Sigmoid colon (tissue), 7 donors: ENCODE measurements around the gene CHI3L1. TPM values are rescaled to one million over a fixed set of nuclear protein-coding genes. Genes with fewer than 3 reads are reported as not detected.

Source experiments
- DNase-seq: peaks from one replicate; pipeline ENCODE4 v3.0.0-alpha.2; 2019
- H3K27ac ChIP-seq, 4 donors: fragments of 200-600 bp; sonication (generic); one replicate each; pipeline ENCODE4 v1.5.1; 2016 to 2019; ENCODE audit warnings: mild to moderate bottlenecking in 1 of 4
- H3K27me3 ChIP-seq, 3 donors: fragments of 200-600 bp; sonication (generic); one replicate each; pipeline ENCODE4 v1.5.1; 2019; ENCODE audit warnings: mild to moderate bottlenecking in 1 of 3
- H3K36me3 ChIP-seq, 4 donors: fragments of 200-600 bp; sonication (generic); one replicate each; pipeline ENCODE4 v1.5.1; 2016 to 2019
- H3K4me1 ChIP-seq, 4 donors: fragments of 200-600 bp; sonication (generic); one replicate each; pipeline ENCODE4 v1.5.1; 2017 to 2019
- H3K4me3 ChIP-seq, 4 donors: fragments of 200-600 bp; sonication (generic); one replicate each; pipeline ENCODE4 v1.5.1; 2017 to 2019; ENCODE audit warnings: mild to moderate bottlenecking in 2 of 4, moderate library complexity in 1 of 4
- H3K9me3 ChIP-seq, 4 donors: fragments of 200-600 bp in 3 of 4; sonication (generic) in 3 of 4; one replicate each; pipeline versions ENCODE4 v1.5.1 to v1.6.1; 2013 to 2019
- CTCF ChIP-seq, 4 experiments: fragments of 450-650 bp in 3 of 4; fragments of 200-600 bp in 1 of 4; IDR thresholded peaks; one replicate each; pipeline ENCODE4 v1.5.1; 2016 to 2019; ENCODE audit warnings: antibody characterized with exemption in 4 of 4, mild to moderate bottlenecking in 3 of 4, moderate library complexity in 2 of 4
- EP300 ChIP-seq, 4 donors: sonication (generic); formaldehyde crosslinking; IDR thresholded peaks; one replicate each; pipeline ENCODE4 v1.6.1; 2017; ENCODE audit warnings: antibody characterized with exemption in 4 of 4
- POLR2A ChIP-seq, 2 donors: fragments of 450-650 bp; IDR thresholded peaks; one replicate each; pipeline ENCODE4 v1.6.1; 2016; ENCODE audit warnings: antibody characterized with exemption in 2 of 2, mild to moderate bottlenecking in 2 of 2, moderate library complexity in 2 of 2
- POLR2AphosphoS5 ChIP-seq, 4 donors: sonication (generic); formaldehyde crosslinking; IDR thresholded peaks; one replicate each; pipeline ENCODE4 v1.6.1; 2017; ENCODE audit warnings: antibody characterized with exemption in 4 of 4
- WGBS, 2 donors: extraction: QIAGEN DNeasy Blood & Tissue Kit; methylation state at CpG; one replicate each; pipeline ENCODE4 v1.1.7; 2013; 5-methylcytosine and 5-hydroxymethylcytosine counted together
- intact Hi-C: fragments of 100-400 bp; cut with DNase I; formaldehyde crosslinking; loops from one replicate; pipeline ENCODE4 v1.15.1; 2023
- polyA plus RNA-seq, 3 donors: library from polyadenylated mRNA; stranded (reverse); fragments of 200-250 nt; gene quantifications; one replicate each; pipeline ENCODE4 v1.2.3, GENCODE V29; 2013
- total RNA-seq, 4 donors: library from RNA; depleted of rRNA; stranded (reverse); fragments of >200 nt; gene quantifications; one replicate each; pipeline ENCODE4 v1.1.0, GENCODE V29; 2016
- donor health status: healthy with polysubstance abuse.
- donor health status: Bipolar disorder and iron deficiency.
- donor health status: healthy.

CHI3L1 gene
- total and polyA plus RNA-seq, 7 donors = 1.2 to 28.8 (median 3.7) TPM; not detected in 1

- H3K36me3 ChIP-seq = no peaks in the 10 kb centered on the region
- DNase-seq = no peak
- intact Hi-C loops = no loop called here
- H3K4me3 ChIP-seq = no peak overlapping the region
- TF ChIP-seq EP300 (IDR thresholded peaks at IDR 0.05) (no peak), POLR2AphosphoS5 (IDR thresholded peaks at IDR 0.05) (no peak), POLR2A (IDR thresholded peaks at IDR 0.05) (no peak), CTCF (IDR thresholded peaks at IDR 0.05) (no peak)
- 79 to 80% methylated on average over 10 of the region's 10 CpGs for WGBS, 2 donors
- H3K27ac ChIP-seq = no peak overlapping the region
- no peaks in the 10 kb centered on the region for H3K4me1 ChIP-seq
- no peaks in the 10 kb centered on the region for H3K9me3 ChIP-seq
- no peaks in the 10 kb centered on the region for H3K27me3 ChIP-seq
Observed at GRCh38 chr1:203181586-203182386, 4.7 kb downstream of the CHI3L1 start.

- intact Hi-C loops = no loop called here
- H3K4me3 ChIP-seq = no peak overlapping the region
- WGBS, 2 donors = 67 to 82% methylated on average over 11 of the region's 11 CpGs
- H3K27me3 ChIP-seq = peaks cover 0 to 3% (median 0%) of the 10 kb centered on the region in 3 donors
- H3K9me3 ChIP-seq = no peaks in the 10 kb centered on the region
- no peaks in the 10 kb centered on the region for H3K36me3 ChIP-seq
- no peak for DNase-seq
- TF ChIP-seq POLR2AphosphoS5 (IDR thresholded peaks at IDR 0.05) (no peak), EP300 (IDR thresholded peaks at IDR 0.05) (no peak), CTCF (IDR thresholded peaks at IDR 0.05) (no peak), POLR2A (IDR thresholded peaks at IDR 0.05) (no peak)
- no peak overlapping the region for H3K27ac ChIP-seq
- H3K4me1 ChIP-seq = no peaks in the 10 kb centered on the region
Observed at GRCh38 chr1:203180611-203181330, 5.7 kb downstream of the CHI3L1 start.

- intact Hi-C loops = no loop called here
Observed at GRCh38 chr1:203179667-203180005, 6.9 kb downstream of the CHI3L1 start.

More at GRCh38 chr1:203179667-203180005, 6.9 kb downstream of the CHI3L1 start:
- Histone ChIP-seq H3K36me3 (no peaks in the 10 kb centered on the region), H3K4me3 (no peak overlapping the region), H3K4me1 (no peaks in the 10 kb centered on the region), H3K27ac (no peak overlapping the region), H3K27me3 (peaks cover 0 to 3% (median 0%) of the 10 kb centered on the region in 3 donors), H3K9me3 (no peaks in the 10 kb centered on the region)
- TF ChIP-seq POLR2A (IDR thresholded peaks at IDR 0.05) (no peak), EP300 (IDR thresholded peaks at IDR 0.05) (no peak), POLR2AphosphoS5 (IDR thresholded peaks at IDR 0.05) (no peak), CTCF (IDR thresholded peaks at IDR 0.05) (no peak)
- 91 to 94% methylated on average over 10 of the region's 10 CpGs for WGBS, 2 donors
- DNase-seq = no peak
